ENCODE data around the gene ZNF684.

DNA sequence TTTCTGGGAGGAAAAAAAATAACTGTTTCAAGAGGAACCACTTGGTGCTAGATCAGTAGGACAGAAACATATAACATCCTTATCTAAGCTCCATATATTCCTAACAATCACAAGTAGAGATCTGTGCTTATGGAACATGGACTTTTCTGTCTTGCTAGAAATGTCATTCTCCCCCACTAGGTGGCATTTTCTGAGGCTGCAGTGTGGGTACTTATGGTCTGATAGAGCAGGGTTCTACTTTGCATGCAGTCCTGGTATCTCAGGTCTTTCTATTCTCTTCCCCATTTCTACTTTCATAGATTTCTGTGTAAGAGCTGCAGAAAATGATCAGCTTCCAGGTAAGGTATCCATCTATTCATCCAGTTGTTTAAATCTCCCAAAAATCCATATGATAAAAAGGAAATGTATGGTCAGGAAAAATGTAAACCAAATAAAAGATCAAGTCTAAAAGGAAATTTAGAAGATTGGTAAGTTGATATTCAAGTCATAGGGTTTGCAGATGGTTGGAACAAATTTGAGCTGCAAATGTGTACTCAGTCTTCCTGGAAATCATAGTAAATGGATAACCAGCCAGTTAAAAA is 1.5 kb downstream of the ZNF684 start:
- TF ChIP-seq YY1 (IDR thresholded peaks at IDR 0.05; ENCODE audit: low read depth) (no peak), CREB1 (IDR thresholded peaks at IDR 0.05; ENCODE audit: low read depth) (no peak), TAF1 (IDR thresholded peaks at IDR 0.05; ENCODE audit: low read depth) (no peak), CEBPB (IDR thresholded peaks at IDR 0.05) (no peak), EGR1 (IDR thresholded peaks at IDR 0.05) (no peak), ZBTB7A (IDR thresholded peaks at IDR 0.05; ENCODE audit: low read depth) (no peak), TEAD4 (IDR thresholded peaks at IDR 0.05) (no peak)
- TF ChIP-seq, protein P1, sequence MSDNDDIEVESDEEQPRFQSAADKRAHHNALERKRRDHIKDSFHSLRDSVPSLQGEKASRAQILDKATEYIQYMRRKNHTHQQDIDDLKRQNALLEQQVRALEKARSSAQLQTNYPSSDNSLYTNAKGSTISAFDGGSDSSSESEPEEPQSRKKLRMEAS (IDR thresholded peaks at IDR 0.05), result no peak
